WTC11 (cell line): Measurements from ENCODE around the gene CD200R1. TPM values are rescaled to one million over a fixed set of nuclear protein-coding genes. Genes with fewer than 3 reads are reported as not detected.

Experiments
- AFF4 ChIP-seq: sonication (generic); formaldehyde crosslinking; IDR thresholded peaks from 2 replicates; pipeline ENCODE4 v1.8.1; 2023; ENCODE audit warnings: mild to moderate bottlenecking, missing genetic modification reagents, borderline replicate concordance
- ATF1 ChIP-seq: sonication (generic); formaldehyde crosslinking; IDR thresholded peaks from 2 replicates; pipeline ENCODE4 v1.8.1; 2023; ENCODE audit warnings: mild to moderate bottlenecking, moderate library complexity, missing genetic modification reagents
- E2F5 ChIP-seq: sonication (generic); formaldehyde crosslinking; IDR thresholded peaks from 2 replicates; pipeline ENCODE4 v1.8.1; 2022; ENCODE audit warnings: mild to moderate bottlenecking, moderate library complexity, missing genetic modification reagents
- ELF4 ChIP-seq: sonication (generic); formaldehyde crosslinking; IDR thresholded peaks from 2 replicates; pipeline ENCODE4 v1.8.1; 2022; ENCODE audit warnings: low read depth, mild to moderate bottlenecking, moderate library complexity, missing genetic modification reagents
- GRHL2 ChIP-seq: fragments of 250-450 bp; sonication (Bioruptor Pico); IDR thresholded peaks from 2 replicates; pipeline ENCODE4 v1.8.0; 2022; ENCODE audit warnings: mild to moderate bottlenecking, moderate library complexity; ENCODE audit not compliant: insufficient replicate concordance, severe bottlenecking
- MYBL2 ChIP-seq: sonication (generic); formaldehyde crosslinking; IDR thresholded peaks from 2 replicates; pipeline ENCODE4 v1.8.1; 2023; ENCODE audit warnings: mild to moderate bottlenecking, moderate library complexity, missing genetic modification reagents
- OVOL2 ChIP-seq: fragments of 250-450 bp; sonication (Bioruptor Pico); IDR thresholded peaks from 2 replicates; pipeline ENCODE4 v1.9.0; 2021; ENCODE audit warnings: mild to moderate bottlenecking, borderline replicate concordance
- RORB ChIP-seq: fragments of 250-450 bp; sonication (Bioruptor Pico); IDR thresholded peaks from 2 replicates; pipeline ENCODE4 v1.9.0; 2021; ENCODE audit warnings: mild to moderate bottlenecking
- SMAD3 ChIP-seq: sonication (generic); formaldehyde crosslinking; IDR thresholded peaks from 2 replicates; pipeline ENCODE4 v1.8.0; 2022; ENCODE audit warnings: missing genetic modification reagents, mild to moderate bottlenecking, borderline replicate concordance
- TEAD1 ChIP-seq: sonication (generic); formaldehyde crosslinking; IDR thresholded peaks from 2 replicates; pipeline ENCODE4 v1.8.0; 2022; ENCODE audit warnings: mild to moderate bottlenecking, missing genetic modification reagents
- TEAD4 ChIP-seq: sonication (generic); formaldehyde crosslinking; IDR thresholded peaks from 2 replicates; pipeline ENCODE4 v1.8.0; 2022; ENCODE audit warnings: mild to moderate bottlenecking, missing genetic modification reagents
- ZNF532 ChIP-seq: fragments of 250-450 bp; sonication (Bioruptor Pico); IDR thresholded peaks from 2 replicates; pipeline ENCODE4 v1.9.0; 2021; ENCODE audit warnings: mild to moderate bottlenecking, borderline replicate concordance
- ZNF671 ChIP-seq: fragments of 250-450 bp; sonication (Bioruptor Pico); IDR thresholded peaks from 2 replicates; pipeline ENCODE4 v1.8.0; 2021; ENCODE audit warnings: mild to moderate bottlenecking
- total RNA-seq: library from RNA; stranded (reverse); gene quantifications from 3 replicates; pipeline ENCODE4 v1.2.3, GENCODE V29; 2021
- TF ChIP-seq, protein P1 (sequence below): fragments of 250-450 bp; sonication (Bioruptor Pico); IDR thresholded peaks from 2 replicates; pipeline ENCODE4 v1.9.0; 2021; ENCODE audit warnings: mild to moderate bottlenecking
- TF ChIP-seq, protein P2 (sequence below): sonication (generic); formaldehyde crosslinking; IDR thresholded peaks from 2 replicates; pipeline ENCODE4 v1.8.1; 2022; ENCODE audit warnings: low read depth, mild to moderate bottlenecking, moderate library complexity, missing genetic modification reagents, borderline replicate concordance

Gene CD200R1
- total RNA-seq, 1 experiment from 2014 or later = not detected

DNA sequence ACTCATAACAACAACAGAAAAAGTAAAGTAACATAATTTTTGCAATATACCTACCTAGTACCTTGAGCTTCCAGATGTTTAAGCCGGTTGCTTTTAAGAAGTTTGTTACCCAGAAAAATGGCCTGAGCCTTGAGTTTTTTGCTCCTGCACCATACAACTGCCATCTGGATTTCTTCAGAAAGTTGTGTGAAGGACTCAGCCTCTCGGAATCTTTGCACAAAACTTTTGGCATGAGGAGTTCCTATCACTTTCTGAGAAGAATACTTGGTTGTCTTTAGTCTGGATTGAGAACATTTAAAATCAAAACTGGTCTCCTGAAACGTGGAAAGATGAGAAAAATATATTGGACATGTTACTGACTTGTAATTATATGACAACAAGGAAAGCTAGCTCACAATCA, 33.2 kb upstream of the CD200R1 start (continued):
- TF ChIP-seq ZNF532 (CRISPR knock-in tag) (no peak), MYBL2 (CRISPR knock-in tag) (no peak), OVOL2 (CRISPR knock-in tag) (no peak), TEAD4 (no peak), GRHL2 (CRISPR knock-in tag) (no peak), SMAD3 (CRISPR knock-in tag) (no peak), ATF1 (no peak), E2F5 (CRISPR knock-in tag) (no peak), TEAD1 (CRISPR knock-in tag) (no peak), ELF4 (CRISPR knock-in tag) (no peak), AFF4 (CRISPR knock-in tag) (no peak), RORB (no peak), ZNF671 (CRISPR knock-in tag) (no peak)
- TF ChIP-seq, protein P1, sequence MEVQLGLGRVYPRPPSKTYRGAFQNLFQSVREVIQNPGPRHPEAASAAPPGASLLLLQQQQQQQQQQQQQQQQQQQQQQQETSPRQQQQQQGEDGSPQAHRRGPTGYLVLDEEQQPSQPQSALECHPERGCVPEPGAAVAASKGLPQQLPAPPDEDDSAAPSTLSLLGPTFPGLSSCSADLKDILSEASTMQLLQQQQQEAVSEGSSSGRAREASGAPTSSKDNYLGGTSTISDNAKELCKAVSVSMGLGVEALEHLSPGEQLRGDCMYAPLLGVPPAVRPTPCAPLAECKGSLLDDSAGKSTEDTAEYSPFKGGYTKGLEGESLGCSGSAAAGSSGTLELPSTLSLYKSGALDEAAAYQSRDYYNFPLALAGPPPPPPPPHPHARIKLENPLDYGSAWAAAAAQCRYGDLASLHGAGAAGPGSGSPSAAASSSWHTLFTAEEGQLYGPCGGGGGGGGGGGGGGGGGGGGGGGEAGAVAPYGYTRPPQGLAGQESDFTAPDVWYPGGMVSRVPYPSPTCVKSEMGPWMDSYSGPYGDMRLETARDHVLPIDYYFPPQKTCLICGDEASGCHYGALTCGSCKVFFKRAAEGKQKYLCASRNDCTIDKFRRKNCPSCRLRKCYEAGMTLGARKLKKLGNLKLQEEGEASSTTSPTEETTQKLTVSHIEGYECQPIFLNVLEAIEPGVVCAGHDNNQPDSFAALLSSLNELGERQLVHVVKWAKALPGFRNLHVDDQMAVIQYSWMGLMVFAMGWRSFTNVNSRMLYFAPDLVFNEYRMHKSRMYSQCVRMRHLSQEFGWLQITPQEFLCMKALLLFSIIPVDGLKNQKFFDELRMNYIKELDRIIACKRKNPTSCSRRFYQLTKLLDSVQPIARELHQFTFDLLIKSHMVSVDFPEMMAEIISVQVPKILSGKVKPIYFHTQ (CRISPR knock-in tag) = no peak
- TF ChIP-seq, protein P2, sequence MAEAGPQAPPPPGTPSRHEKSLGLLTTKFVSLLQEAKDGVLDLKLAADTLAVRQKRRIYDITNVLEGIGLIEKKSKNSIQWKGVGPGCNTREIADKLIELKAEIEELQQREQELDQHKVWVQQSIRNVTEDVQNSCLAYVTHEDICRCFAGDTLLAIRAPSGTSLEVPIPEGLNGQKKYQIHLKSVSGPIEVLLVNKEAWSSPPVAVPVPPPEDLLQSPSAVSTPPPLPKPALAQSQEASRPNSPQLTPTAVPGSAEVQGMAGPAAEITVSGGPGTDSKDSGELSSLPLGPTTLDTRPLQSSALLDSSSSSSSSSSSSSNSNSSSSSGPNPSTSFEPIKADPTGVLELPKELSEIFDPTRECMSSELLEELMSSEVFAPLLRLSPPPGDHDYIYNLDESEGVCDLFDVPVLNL = no peak
